Fibroblast of skin of left biceps (primary cell): ENCODE results near the gene MRPL41.
"Not testable (repeated sequence)": the region's sequence is repeated elsewhere in the genome, so short reads cannot be mapped to it uniquely, and the experiment has no call there.

ENCODE experiments used
- DNase-seq, 2 experiments: peaks; one replicate each; pipeline ENCODE4 v3.0.0-alpha.2; 2013; ENCODE audit warnings: low read depth in 2 of 2

MRPL41 gene

DNA sequence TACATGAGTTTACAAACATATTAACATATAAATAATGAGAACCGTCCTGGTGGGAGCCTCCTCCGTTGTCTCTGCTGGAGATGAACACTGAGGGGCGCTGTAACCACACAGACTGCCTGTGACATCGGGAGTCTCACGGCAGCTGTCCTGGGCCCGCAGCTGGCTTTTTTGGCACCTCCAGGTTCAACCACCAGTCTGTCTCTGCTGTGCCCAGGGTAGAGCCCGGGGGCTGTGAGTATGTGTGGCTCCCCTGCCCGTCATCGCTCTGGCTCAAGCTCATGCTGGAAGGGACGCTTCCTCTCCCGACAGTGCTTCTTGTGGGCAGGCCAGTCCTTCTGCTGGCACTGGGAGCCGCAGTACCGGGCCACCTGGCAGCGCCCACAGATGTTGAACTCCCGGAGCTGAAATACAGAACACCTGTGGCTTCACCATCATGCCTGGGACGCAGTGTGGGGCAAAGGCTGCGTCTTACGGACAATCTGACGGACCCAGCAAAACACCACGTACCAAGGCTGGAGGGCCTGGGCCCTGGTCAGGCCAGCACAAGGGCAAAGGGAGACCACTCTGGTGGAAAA lies 30.7 kb downstream of the MRPL41 start:
- no peak for DNase-seq

DNA sequence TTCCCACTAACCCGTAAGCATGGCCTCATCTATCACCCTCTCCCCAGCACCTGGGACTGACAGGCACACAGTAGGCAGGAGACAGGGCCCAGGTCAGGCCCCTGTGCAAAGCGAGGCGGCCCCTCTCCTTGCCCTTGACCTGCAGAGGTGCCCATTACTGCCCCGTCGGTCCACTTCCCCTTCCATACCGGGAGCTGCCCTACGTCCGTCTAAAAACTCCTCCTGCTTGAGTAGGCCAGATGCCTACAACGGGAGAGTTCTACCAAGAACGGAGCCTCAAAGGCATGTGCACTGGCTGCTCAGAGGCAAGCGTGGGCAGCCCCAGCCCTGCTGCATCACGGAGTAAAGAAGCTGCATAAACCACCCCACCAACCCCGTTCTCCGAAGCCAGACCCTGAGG lies 31.7 kb downstream of the MRPL41 start:
- no peak for DNase-seq

DNA sequence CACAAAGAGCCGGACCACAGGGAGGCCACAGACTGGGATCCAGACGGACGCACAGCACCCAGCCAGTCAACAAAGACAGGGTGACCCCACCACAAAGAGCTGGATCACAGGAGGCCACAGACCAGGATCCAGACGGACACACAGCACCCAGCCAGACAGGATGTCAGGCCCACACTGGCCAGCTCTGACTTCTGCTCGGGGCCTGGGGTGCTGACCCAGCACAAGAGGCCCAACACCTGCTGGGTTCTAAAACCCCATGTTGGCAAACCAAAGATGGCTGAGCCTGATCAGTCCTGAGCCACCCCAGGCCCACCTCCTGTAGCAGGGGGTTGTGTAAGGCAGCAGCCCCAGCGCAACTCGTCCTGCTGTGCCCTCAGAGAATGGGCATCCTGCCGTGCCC lies 32.3 kb downstream of the MRPL41 start:
- DNase-seq: no peak

DNA sequence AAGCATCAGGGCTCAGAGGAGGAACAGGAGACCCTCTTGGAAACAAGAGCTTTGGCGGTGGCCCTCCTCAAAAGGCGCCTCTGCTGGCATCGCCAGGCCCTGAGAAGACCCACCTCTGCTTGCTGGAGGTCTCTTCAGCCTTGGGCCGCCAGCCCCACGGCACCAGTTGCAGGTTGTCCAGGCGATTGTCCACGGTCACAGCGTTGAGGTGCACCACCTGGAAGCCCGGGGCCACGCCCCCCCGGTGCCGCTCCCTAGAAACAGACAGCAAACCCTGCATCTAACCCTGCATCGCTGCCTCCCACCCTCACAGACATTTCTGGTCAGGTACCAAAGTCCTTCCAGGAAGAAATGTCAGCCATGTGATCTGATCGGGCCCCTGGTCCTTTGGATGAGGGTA lies 35.2 kb downstream of the MRPL41 start:
- no peak for DNase-seq

DNA sequence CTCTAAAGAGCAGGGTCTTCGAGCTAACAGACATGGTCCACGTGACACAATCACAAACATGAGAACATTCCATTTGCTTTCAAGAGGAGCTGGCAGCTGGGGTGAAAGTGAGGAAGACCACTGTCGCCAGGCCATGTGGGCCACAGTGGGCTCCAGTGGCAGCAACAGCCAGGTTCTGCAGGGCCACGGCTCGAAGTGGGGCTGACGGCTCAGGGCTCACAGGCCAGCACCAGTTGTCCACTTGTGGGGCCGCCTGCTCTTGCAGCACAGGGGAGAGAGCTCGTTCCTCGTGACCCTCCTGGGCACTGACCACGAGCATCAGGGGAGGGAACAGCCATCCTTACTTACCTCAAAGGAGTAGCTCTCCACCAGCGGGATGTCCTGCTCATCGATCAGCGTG lies 36.6 kb downstream of the MRPL41 start:
- no peak for DNase-seq

DNA sequence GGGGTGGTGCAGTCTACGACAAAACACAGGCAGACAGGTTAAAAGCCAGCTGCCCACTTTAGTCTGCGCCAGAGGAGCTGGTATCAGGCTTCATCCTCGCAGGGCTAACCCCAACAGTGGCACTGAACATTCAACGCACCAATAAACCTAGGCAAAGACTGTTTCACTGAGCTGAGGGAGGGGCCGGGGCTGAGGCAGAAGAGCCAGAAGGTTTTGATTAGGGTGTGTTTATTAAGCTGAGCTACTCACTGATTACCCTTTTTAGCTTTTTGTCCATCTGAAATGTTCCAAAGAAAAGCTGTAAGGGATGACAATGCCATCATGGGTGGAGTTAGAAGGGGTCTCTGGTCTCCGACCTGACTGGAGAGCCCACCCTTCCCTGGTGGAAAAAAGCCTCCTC lies 37.2 kb downstream of the MRPL41 start:
- no peak for DNase-seq

DNA sequence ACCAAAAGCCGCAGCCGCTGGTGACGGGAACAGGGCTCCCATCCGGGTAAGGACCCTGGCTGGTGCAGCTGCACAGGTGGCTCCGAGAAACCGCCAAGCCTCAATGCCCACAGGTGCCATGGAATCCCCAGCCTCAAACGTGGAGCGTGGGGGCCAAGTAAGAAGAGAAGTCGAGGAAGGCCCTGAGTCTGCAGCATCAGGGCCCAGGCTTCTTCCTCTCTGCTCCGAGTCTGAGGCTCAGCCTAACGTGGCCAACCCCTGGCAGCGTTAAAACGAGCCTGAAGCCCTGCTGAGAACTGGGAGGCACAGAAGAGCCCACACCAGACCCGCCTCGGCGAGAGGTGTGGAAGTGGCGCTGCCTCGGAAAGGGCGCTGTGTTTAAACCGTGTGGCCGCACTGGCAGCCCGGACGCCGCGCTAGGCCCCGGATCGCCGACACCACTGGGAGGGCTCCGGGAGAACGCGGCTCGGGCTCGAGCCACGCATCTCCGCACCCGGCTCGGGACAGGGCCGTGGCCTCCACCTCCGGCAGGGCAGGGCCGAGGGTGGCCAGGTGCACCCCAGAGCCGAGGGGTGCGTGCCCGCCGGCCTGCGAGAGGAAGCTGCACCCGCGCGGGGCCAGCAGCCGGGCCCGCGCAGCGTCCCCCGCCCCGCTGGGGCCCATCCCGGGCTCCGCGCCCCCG lies 37.9 kb downstream of the MRPL41 start:
- no peak for DNase-seq

DNA sequence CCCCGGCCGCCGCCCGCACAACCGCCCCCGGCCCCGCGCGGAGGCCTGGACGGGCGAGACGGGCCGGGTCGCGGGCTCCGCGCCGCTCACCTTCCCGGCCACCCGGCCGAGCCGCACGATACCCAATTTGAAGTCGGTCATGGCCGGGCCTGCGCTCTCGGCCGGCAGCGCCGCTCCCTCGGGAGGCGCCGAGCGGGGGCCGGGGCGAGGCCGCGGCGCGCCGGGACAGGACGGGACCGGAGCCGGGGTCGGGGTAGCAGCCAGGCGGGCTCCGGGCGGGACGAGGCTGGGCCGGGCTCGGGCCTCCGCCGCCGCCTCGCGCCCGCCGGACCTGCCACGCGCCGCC lies 38.4 kb downstream of the MRPL41 start:
- no peak for DNase-seq

DNA sequence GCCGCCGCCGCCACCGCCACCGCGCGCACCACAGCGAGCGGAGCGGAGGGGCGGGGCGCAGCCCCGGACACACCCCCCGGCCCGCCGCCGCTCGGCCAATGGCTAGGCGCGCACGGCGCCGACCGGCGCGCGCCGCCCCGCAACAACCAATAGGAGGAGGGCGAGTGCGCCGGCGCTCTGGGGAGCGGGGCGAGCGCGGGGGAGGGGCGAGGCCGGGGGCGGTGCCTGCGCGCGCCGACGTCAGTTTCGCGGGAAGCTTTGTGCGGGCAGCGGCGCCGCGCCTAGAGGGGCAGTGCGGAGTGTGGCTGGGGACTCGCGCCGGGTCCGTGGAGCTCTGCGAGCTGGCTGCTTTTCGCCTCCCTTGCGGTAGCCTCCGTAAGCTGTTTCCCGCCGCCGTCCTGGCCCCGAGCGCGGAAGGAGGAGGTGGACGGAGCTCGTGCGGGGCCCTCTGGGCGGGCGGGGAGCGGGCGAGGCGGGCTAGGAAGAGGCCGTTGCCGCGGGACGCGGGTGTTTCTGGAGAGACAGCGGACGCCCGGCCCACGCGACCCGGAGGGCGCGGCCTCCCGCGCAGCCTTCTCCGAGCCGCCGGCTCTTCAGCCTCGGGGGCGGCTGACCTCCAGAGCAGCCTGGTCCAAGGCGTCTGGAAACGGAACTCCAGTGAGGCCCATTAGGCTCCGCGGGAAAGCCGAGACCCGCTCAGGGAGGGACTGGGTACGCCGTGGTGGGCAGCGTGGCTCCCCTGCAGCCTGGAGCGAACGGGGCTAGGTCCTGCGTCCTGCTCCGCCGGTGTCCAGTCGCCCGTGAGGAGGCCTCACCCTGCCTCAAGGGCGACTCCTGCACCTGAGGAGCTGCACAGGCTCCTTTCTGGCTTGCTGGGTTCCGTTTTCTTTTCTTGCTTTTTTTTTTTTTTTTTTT lies 39.0 kb downstream of the MRPL41 start, which contains the start of gene ZMYND19:
Gene ZMYND19 (minus strand): TSS at position 44 of the 915 bp plus-strand sequence. CDS start 249 bp downstream, outside the sequence.
- DNase-seq: peak; percentile 66 to 67

DNA sequence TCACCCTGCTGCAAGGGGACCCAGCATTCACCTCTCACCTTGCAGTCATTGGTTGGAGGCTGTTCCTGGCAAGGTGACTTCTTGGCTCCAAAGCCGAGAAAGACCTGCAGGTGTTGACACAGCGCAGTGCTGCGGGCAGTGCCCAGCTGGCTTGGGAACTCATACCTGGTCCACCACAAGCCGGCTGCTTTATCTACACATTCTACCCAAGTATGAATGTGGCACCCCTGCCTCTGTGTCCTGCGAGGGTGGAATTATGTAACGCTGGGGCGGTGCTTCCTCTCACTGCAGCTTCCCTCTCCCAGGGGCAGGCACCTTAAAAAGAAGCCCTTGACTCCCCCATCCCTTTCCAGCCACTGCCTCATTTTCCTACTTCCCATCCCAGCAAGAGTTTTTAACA lies 41.1 kb downstream of the MRPL41 start:
- no peak for DNase-seq

DNA sequence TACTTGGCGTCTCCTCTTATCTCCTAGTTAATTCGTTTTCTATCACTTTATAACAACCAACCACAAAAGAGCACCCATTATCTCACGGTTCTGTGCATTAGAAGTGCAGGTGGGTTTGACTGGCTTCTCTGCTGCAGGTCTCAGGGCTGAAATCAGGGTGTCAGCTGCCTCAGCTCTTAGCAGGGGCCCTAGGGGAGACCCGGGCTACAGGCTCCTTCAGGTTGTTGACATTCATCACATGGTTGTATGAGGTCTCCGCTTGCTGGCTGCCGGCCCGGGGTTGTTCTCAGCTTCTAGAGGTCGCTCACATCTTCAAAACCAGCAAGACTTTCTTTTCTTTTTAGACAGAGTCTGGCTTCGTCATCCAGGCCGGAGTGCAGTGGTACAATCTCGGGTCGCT lies 41.5 kb downstream of the MRPL41 start:
- no peak for DNase-seq

DNA sequence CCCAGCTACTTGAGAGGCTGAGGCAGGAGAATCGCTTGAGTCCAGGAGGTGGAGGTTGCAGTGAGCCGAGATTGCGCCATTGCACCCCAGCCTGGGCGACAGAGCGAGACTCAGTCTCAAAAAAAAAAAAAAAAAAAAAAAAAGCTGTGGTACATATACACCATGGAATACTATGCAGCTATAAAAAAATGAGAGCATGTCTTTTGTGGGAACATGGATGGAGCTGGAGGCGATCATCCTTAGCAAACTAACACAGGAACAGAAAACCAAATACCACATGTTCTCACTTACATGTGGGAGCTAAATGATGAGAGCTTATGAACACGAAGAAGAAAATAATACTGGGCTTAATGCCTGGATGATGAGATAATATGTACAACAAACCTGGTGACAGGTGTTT lies 44.9 kb downstream of the MRPL41 start:
- DNase-seq: not testable (repeated sequence)

DNA sequence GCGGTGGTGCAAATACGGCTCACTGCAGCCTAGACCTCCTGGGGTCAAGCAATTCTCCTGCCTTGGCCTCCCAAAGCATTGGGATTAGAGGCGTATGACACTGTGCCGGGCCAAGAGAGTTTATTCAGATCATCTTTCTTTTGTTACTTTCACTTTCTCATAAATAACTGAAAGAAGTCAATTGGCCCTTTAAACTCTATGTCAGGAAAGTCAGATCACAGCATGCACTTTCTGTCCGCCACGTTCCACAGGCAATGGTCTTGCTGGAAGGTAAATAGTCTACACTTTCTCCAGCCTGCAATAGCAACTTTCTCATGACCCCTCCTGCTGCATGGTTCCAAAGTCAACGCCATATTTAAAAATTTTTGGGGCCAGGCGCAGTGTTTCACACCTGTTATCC lies 47.3 kb downstream of the MRPL41 start:
- no peak for DNase-seq
